HG03196 (cell line): ENCODE results near the gene GALNT13.
"Not testable (repeated sequence)": the region's sequence is repeated elsewhere in the genome, so short reads cannot be mapped to it uniquely, and the experiment has no call there.

Experiments used
- ATAC-seq: cut with Tn5 transposase; IDR thresholded peaks from one replicate; pipeline ENCODE4 v1.9.1; 2021; ENCODE audit not compliant: unreplicated experiment

The GALNT13 gene

GRCh38 chr2:154462634-154463033 is 590.9 kb downstream of the GALNT13 start:
- no peak for ATAC-seq

- ATAC-seq = no peak
Observed at GRCh38 chr2:154466226-154466625, 594.5 kb downstream of the GALNT13 start.

- no peak for ATAC-seq
Observed at GRCh38 chr2:154470376-154470775, 598.7 kb downstream of the GALNT13 start.

GRCh38 chr2:154471492-154471891 is 599.8 kb downstream of the GALNT13 start:
- ATAC-seq = not testable (repeated sequence)

GRCh38 chr2:154477319-154477718 is 605.6 kb downstream of the GALNT13 start:
- no peak for ATAC-seq

- ATAC-seq = no peak
Observed at GRCh38 chr2:154480521-154480920, 608.8 kb downstream of the GALNT13 start.

GRCh38 chr2:154481336-154481735 is 609.6 kb downstream of the GALNT13 start:
- ATAC-seq = no peak

- peak; percentile 77 for ATAC-seq
Observed at GRCh38 chr2:154484338-154485099, 612.8 kb downstream of the GALNT13 start.

GRCh38 chr2:154488801-154489200 is 617.1 kb downstream of the GALNT13 start:
- ATAC-seq = no peak

GRCh38 chr2:154489266-154489858 is 617.6 kb downstream of the GALNT13 start:
- ATAC-seq = no peak

- no peak for ATAC-seq
Observed at GRCh38 chr2:154490530-154490929, 618.8 kb downstream of the GALNT13 start.

GRCh38 chr2:154495455-154495868 is 623.7 kb downstream of the GALNT13 start:
- peak; percentile 80 for ATAC-seq

GRCh38 chr2:154497019-154497418 is 625.3 kb downstream of the GALNT13 start:
- no peak for ATAC-seq
